ENCODE data around the gene RPIA.

DNA sequence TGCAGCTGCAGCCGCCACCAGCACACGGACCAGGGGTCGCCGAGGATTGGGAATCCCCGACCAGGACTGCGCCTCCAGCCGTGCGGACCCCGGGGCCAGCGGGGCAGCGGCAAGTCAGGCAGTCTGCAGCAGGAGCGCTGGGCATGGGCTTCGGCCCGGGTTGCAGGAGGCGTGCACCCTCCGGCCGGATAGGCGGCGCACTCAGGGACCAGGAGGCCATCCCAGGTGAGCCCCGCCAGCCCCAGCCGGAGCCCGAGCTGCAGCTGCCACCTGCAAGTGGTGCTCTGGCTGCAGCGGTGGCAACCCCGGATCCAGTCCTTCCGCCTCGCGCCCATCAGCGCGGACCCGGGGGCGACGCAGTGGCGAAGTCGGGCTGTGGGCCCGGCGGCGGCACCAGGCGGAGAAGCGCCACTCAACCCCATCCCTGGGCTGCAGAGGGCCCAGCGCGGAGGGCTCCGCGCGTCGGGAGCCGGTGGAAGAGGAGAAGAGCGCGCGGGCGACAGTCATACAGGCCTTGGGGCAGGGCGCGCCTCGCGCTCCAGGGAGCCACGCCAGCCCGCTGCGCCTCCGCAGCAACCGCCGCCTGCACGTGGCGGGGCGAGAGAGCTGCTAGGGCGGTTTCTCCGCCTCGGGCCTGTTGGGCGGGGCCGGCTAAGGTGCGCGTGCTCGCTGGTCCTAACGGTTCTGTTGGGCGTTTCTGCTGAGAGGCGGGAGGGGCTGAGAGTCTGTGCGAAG, 73.8 kb downstream of the RPIA start:
- TF ChIP-seq, protein P1, sequence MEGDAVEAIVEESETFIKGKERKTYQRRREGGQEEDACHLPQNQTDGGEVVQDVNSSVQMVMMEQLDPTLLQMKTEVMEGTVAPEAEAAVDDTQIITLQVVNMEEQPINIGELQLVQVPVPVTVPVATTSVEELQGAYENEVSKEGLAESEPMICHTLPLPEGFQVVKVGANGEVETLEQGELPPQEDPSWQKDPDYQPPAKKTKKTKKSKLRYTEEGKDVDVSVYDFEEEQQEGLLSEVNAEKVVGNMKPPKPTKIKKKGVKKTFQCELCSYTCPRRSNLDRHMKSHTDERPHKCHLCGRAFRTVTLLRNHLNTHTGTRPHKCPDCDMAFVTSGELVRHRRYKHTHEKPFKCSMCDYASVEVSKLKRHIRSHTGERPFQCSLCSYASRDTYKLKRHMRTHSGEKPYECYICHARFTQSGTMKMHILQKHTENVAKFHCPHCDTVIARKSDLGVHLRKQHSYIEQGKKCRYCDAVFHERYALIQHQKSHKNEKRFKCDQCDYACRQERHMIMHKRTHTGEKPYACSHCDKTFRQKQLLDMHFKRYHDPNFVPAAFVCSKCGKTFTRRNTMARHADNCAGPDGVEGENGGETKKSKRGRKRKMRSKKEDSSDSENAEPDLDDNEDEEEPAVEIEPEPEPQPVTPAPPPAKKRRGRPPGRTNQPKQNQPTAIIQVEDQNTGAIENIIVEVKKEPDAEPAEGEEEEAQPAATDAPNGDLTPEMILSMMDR (conservative IDR thresholded peaks at IDR 0.05; ENCODE audit: low read length), result 0 out of 2 replicates have a peak, but pooled peaks have one; percentile 15
- TF ChIP-seq EZH2phosphoT487 (IDR thresholded peaks at IDR 0.05; ENCODE audit: borderline replicate concordance, low read depth, low read length), result no peak
